ENCODE data around the gene AP1S1.
"Not testable (repeated sequence)": the region's sequence is repeated elsewhere in the genome, so short reads cannot be mapped to it uniquely, and the experiment has no call there.

Gene AP1S1

GRCh38 chr7:101109368-101109767 is 44.9 kb upstream of the AP1S1 start:
- ChIA-PET POLR2A (interaction anchor here (0.6 kb wide), 1 partner anchor 9 kb away, joined by 3 read pairs; no protein-coding TSS in a partner anchor), CTCF (interaction anchor here (1.6 to 1.7 kb wide), 2 partner anchors 14 to 17 kb away, joined by 5 to 7 read pairs; partner anchors contain the start of gene SERPINE1)
- 94% methylated on average over 4 of the region's 6 CpGs for WGBS (ENCODE audit: insufficient coverage)
- no peak for DNase-seq
- Histone ChIP-seq H3K4me1 (ENCODE audit: control extremely low read depth in 1 of 4, control insufficient read depth in 4 of 4, insufficient read depth in 4 of 4, low read length in 3 of 4) (peaks cover 0 to 7% (median 1%) of the 10 kb centered on the region in 4 experiments), H3K27me3 (replicated peaks in 2 of 5; ENCODE audit: control insufficient read depth in 4 of 5, insufficient read depth in 5 of 5, low read length in 4 of 5) (peaks cover 0 to 6% (median 0%) of the 10 kb centered on the region in 5 experiments), H3K36me3 (ENCODE audit: control insufficient read depth in 4 of 4, insufficient read depth in 4 of 4, low read length in 3 of 4) (no peaks in the 10 kb centered on the region), H3K4me3 (ENCODE audit: control insufficient read depth in 1 of 7, extremely low read depth in 1 of 7, insufficient read depth in 4 of 7, low read depth in 2 of 7, low read length in 6 of 7) (no peak overlapping the region), H3K27ac (ENCODE audit: insufficient read depth in 1 of 2, low read depth in 1 of 2, low read length in 2 of 2, poor library complexity in 1 of 2, severe bottlenecking in 2 of 2) (no peak overlapping the region), H3K9me3 (ENCODE audit: control extremely low read depth in 1 of 5, control insufficient read depth in 4 of 5, insufficient read depth in 2 of 5, low read depth in 1 of 5, low read length in 4 of 5) (no peaks in the 10 kb centered on the region)

- Histone ChIP-seq H3K4me1 (ENCODE audit: control extremely low read depth in 1 of 4, control insufficient read depth in 4 of 4, insufficient read depth in 4 of 4, low read length in 3 of 4) (peaks cover 0 to 7% (median 1%) of the 10 kb centered on the region in 4 experiments), H3K36me3 (ENCODE audit: control insufficient read depth in 4 of 4, insufficient read depth in 4 of 4, low read length in 3 of 4) (no peaks in the 10 kb centered on the region), H3K9me3 (ENCODE audit: control extremely low read depth in 1 of 5, control insufficient read depth in 4 of 5, insufficient read depth in 2 of 5, low read depth in 1 of 5, low read length in 4 of 5) (no peaks in the 10 kb centered on the region), H3K4me3 (ENCODE audit: control insufficient read depth in 1 of 7, extremely low read depth in 1 of 7, insufficient read depth in 4 of 7, low read depth in 2 of 7, low read length in 6 of 7) (no peak overlapping the region), H3K27ac (ENCODE audit: insufficient read depth in 1 of 2, low read depth in 1 of 2, low read length in 2 of 2, poor library complexity in 1 of 2, severe bottlenecking in 2 of 2) (no peak overlapping the region), H3K27me3 (replicated peaks in 2 of 5; ENCODE audit: control insufficient read depth in 4 of 5, insufficient read depth in 5 of 5, low read length in 4 of 5) (peaks cover 0 to 2% (median 0%) of the 10 kb centered on the region in 5 experiments)
- POLR2A ChIA-PET: no interaction called here
- CTCF ChIA-PET: interaction anchor here (0.7 to 1.4 kb wide), 2 partner anchors 9 to 14 kb away, joined by 3 read pairs; no protein-coding TSS in a partner anchor
- DNase-seq: no peak
- WGBS (ENCODE audit: insufficient coverage): 100% methylated on average over 3 of the region's 5 CpGs
Observed at GRCh38 chr7:101111261-101111660, 43.0 kb upstream of the AP1S1 start.

GRCh38 chr7:101112233-101112632 is 42.0 kb upstream of the AP1S1 start:
- WGBS (ENCODE audit: insufficient coverage): 96% methylated on average over 9 of the region's 11 CpGs
- ChIA-PET CTCF (interaction anchor here (1.4 kb wide), 1 partner anchor 13 kb away, joined by 3 read pairs; no protein-coding TSS in a partner anchor), POLR2A (no interaction called here)
- Histone ChIP-seq H3K27ac (ENCODE audit: insufficient read depth in 1 of 2, low read depth in 1 of 2, low read length in 2 of 2, poor library complexity in 1 of 2, severe bottlenecking in 2 of 2) (no peak overlapping the region), H3K4me3 (ENCODE audit: control insufficient read depth in 1 of 7, extremely low read depth in 1 of 7, insufficient read depth in 4 of 7, low read depth in 2 of 7, low read length in 6 of 7) (no peak overlapping the region), H3K4me1 (ENCODE audit: control extremely low read depth in 1 of 4, control insufficient read depth in 4 of 4, insufficient read depth in 4 of 4, low read length in 3 of 4) (peaks cover 0 to 7% (median 1%) of the 10 kb centered on the region in 4 experiments), H3K9me3 (ENCODE audit: control extremely low read depth in 1 of 5, control insufficient read depth in 4 of 5, insufficient read depth in 2 of 5, low read depth in 1 of 5, low read length in 4 of 5) (no peaks in the 10 kb centered on the region), H3K27me3 (replicated peaks in 2 of 5; ENCODE audit: control insufficient read depth in 4 of 5, insufficient read depth in 5 of 5, low read length in 4 of 5) (peaks cover 0 to 4% (median 0%) of the 10 kb centered on the region in 5 experiments), H3K36me3 (ENCODE audit: control insufficient read depth in 4 of 4, insufficient read depth in 4 of 4, low read length in 3 of 4) (no peaks in the 10 kb centered on the region)
- DNase-seq: no peak

DNA sequence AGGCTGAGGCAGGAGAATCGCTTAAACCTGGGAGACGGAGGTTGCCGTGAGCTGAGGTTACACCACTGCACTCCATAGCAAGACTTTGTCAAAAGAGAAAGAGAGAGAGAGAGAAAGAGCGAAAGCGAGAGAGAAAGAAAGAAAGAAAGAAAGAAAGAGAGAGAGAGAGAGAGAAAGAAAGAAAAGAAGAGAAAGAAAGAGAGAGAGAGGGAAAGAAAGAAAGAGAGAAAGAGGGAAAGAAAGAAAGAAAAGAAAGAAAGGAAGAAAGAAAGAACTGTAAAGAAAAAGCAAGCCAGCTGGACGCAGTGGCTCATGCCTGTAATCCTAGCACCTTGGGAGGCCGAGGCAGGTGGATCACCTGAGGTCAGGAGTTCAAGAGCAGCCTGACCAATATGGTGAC is 41.1 kb upstream of the AP1S1 start:
- ChIA-PET CTCF (interaction anchor here (0.8 kb wide), 1 partner anchor 10 kb away, joined by 3 read pairs; no protein-coding TSS in a partner anchor), POLR2A (interaction anchor here (0.6 kb wide), 1 partner anchor 12 kb away, joined by 5 read pairs; no protein-coding TSS in a partner anchor)
- H3K4me1 ChIP-seq (ENCODE audit: control extremely low read depth in 1 of 4, control insufficient read depth in 4 of 4, insufficient read depth in 4 of 4, low read length in 3 of 4); H3K27me3 ChIP-seq (replicated peaks in 2 of 5; ENCODE audit: control insufficient read depth in 4 of 5, insufficient read depth in 5 of 5, low read length in 4 of 5); H3K4me3 ChIP-seq (ENCODE audit: control insufficient read depth in 1 of 7, extremely low read depth in 1 of 7, insufficient read depth in 4 of 7, low read depth in 2 of 7, low read length in 6 of 7); DNase-seq; H3K36me3 ChIP-seq (ENCODE audit: control insufficient read depth in 4 of 4, insufficient read depth in 4 of 4, low read length in 3 of 4); H3K27ac ChIP-seq (ENCODE audit: insufficient read depth in 1 of 2, low read depth in 1 of 2, low read length in 2 of 2, poor library complexity in 1 of 2, severe bottlenecking in 2 of 2); H3K9me3 ChIP-seq (ENCODE audit: control extremely low read depth in 1 of 5, control insufficient read depth in 4 of 5, insufficient read depth in 2 of 5, low read depth in 1 of 5, low read length in 4 of 5): not testable (repeated sequence)
- WGBS (ENCODE audit: insufficient coverage): 100% methylated on average over 2 of the region's 7 CpGs

GRCh38 chr7:101113836-101114235 is 40.4 kb upstream of the AP1S1 start:
- H3K9me3 ChIP-seq (ENCODE audit: control extremely low read depth in 1 of 5, control insufficient read depth in 4 of 5, insufficient read depth in 2 of 5, low read depth in 1 of 5, low read length in 4 of 5): no peaks in the 10 kb centered on the region
- H3K36me3 ChIP-seq (ENCODE audit: control insufficient read depth in 4 of 4, insufficient read depth in 4 of 4, low read length in 3 of 4): no peaks in the 10 kb centered on the region
- H3K4me1 ChIP-seq (ENCODE audit: control extremely low read depth in 1 of 4, control insufficient read depth in 4 of 4, insufficient read depth in 4 of 4, low read length in 3 of 4): peaks cover 0 to 3% (median 0%) of the 10 kb centered on the region in 4 experiments
- no peak for DNase-seq
- whole genome bisulfite sequencing (ENCODE audit: insufficient coverage): 94% methylated on average over 5 of the region's 11 CpGs
- H3K27ac ChIP-seq (ENCODE audit: insufficient read depth in 1 of 2, low read depth in 1 of 2, low read length in 2 of 2, poor library complexity in 1 of 2, severe bottlenecking in 2 of 2): no peak overlapping the region
- H3K27me3 ChIP-seq (replicated peaks in 2 of 5; ENCODE audit: control insufficient read depth in 4 of 5, insufficient read depth in 5 of 5, low read length in 4 of 5): peaks cover 0 to 4% (median 0%) of the 10 kb centered on the region in 5 experiments
- CTCF ChIA-PET: interaction anchor here (0.8 kb wide), 1 partner anchor 9 kb away, joined by 3 read pairs; no protein-coding TSS in a partner anchor
- H3K4me3 ChIP-seq (ENCODE audit: control insufficient read depth in 1 of 7, extremely low read depth in 1 of 7, insufficient read depth in 4 of 7, low read depth in 2 of 7, low read length in 6 of 7): no peak overlapping the region
- POLR2A ChIA-PET: no interaction called here

GRCh38 chr7:101114492-101114891 is 39.8 kb upstream of the AP1S1 start:
- no peak for DNase-seq
- Histone ChIP-seq H3K36me3 (ENCODE audit: control insufficient read depth in 4 of 4, insufficient read depth in 4 of 4, low read length in 3 of 4) (no peaks in the 10 kb centered on the region), H3K27me3 (replicated peaks in 2 of 5; ENCODE audit: control insufficient read depth in 4 of 5, insufficient read depth in 5 of 5, low read length in 4 of 5) (peaks cover 0 to 1% (median 0%) of the 10 kb centered on the region in 5 experiments), H3K27ac (ENCODE audit: insufficient read depth in 1 of 2, low read depth in 1 of 2, low read length in 2 of 2, poor library complexity in 1 of 2, severe bottlenecking in 2 of 2) (no peak overlapping the region), H3K4me1 (ENCODE audit: control extremely low read depth in 1 of 4, control insufficient read depth in 4 of 4, insufficient read depth in 4 of 4, low read length in 3 of 4) (no peaks in the 10 kb centered on the region), H3K4me3 (ENCODE audit: control insufficient read depth in 1 of 7, extremely low read depth in 1 of 7, insufficient read depth in 4 of 7, low read depth in 2 of 7, low read length in 6 of 7) (no peak overlapping the region), H3K9me3 (ENCODE audit: control extremely low read depth in 1 of 5, control insufficient read depth in 4 of 5, insufficient read depth in 2 of 5, low read depth in 1 of 5, low read length in 4 of 5) (no peaks in the 10 kb centered on the region)
- POLR2A ChIA-PET: no interaction called here
- 79% methylated on average over 4 of the region's 8 CpGs for WGBS (ENCODE audit: insufficient coverage)
- CTCF ChIA-PET: no interaction called here

- H3K9me3 ChIP-seq (ENCODE audit: control extremely low read depth in 1 of 5, control insufficient read depth in 4 of 5, insufficient read depth in 2 of 5, low read depth in 1 of 5, low read length in 4 of 5): no peaks in the 10 kb centered on the region
- no peak overlapping the region for H3K4me3 ChIP-seq (ENCODE audit: control insufficient read depth in 1 of 7, extremely low read depth in 1 of 7, insufficient read depth in 4 of 7, low read depth in 2 of 7, low read length in 6 of 7)
- no peaks in the 10 kb centered on the region for H3K4me1 ChIP-seq (ENCODE audit: control extremely low read depth in 1 of 4, control insufficient read depth in 4 of 4, insufficient read depth in 4 of 4, low read length in 3 of 4)
- 97% methylated on average over 3 of the region's 3 CpGs for WGBS (ENCODE audit: insufficient coverage)
- no peak for DNase-seq
- ChIA-PET POLR2A (no interaction called here), CTCF (no interaction called here)
- H3K27me3 ChIP-seq (replicated peaks in 2 of 5; ENCODE audit: control insufficient read depth in 4 of 5, insufficient read depth in 5 of 5, low read length in 4 of 5): peaks cover 0 to 1% (median 0%) of the 10 kb centered on the region in 5 experiments
- no peaks in the 10 kb centered on the region for H3K36me3 ChIP-seq (ENCODE audit: control insufficient read depth in 4 of 4, insufficient read depth in 4 of 4, low read length in 3 of 4)
- H3K27ac ChIP-seq (ENCODE audit: insufficient read depth in 1 of 2, low read depth in 1 of 2, low read length in 2 of 2, poor library complexity in 1 of 2, severe bottlenecking in 2 of 2): no peak overlapping the region
Observed at GRCh38 chr7:101115215-101115614, 39.1 kb upstream of the AP1S1 start.

All from common myeloid progenitor, CD34-positive (primary cell).